ENCODE data around the gene APOD.

- TF ChIP-seq HDAC6 (IDR thresholded peaks at IDR 0.05; ENCODE audit: unreplicated experiment) (no peak), TAF1 (IDR thresholded peaks at IDR 0.05; ENCODE audit: borderline replicate concordance, low read depth, low read length) (no peak), MXI1 (IDR thresholded peaks at IDR 0.05; ENCODE audit: low read depth, low read length) (no peak), FOS (IDR thresholded peaks at IDR 0.05; ENCODE audit: borderline replicate concordance, extremely low read depth, insufficient read length) (no peak), RELA (IDR thresholded peaks at IDR 0.05; ENCODE audit: borderline replicate concordance, partially characterized antibody) (no peak), JUNB (IDR thresholded peaks at IDR 0.05) (no peak), CHD2 (IDR thresholded peaks at IDR 0.05; ENCODE audit: borderline replicate concordance, low read depth, low read length) (no peak), PKNOX1 (IDR thresholded peaks at IDR 0.05) (no peak), EGR1 (IDR thresholded peaks at IDR 0.05; ENCODE audit: borderline replicate concordance in 1 of 2, low read depth in 2 of 2, low read length in 2 of 2) (no peak), ASH2L (IDR thresholded peaks at IDR 0.05; ENCODE audit: borderline replicate concordance, low read depth) (no peak)
- TF ChIP-seq, protein P1, sequence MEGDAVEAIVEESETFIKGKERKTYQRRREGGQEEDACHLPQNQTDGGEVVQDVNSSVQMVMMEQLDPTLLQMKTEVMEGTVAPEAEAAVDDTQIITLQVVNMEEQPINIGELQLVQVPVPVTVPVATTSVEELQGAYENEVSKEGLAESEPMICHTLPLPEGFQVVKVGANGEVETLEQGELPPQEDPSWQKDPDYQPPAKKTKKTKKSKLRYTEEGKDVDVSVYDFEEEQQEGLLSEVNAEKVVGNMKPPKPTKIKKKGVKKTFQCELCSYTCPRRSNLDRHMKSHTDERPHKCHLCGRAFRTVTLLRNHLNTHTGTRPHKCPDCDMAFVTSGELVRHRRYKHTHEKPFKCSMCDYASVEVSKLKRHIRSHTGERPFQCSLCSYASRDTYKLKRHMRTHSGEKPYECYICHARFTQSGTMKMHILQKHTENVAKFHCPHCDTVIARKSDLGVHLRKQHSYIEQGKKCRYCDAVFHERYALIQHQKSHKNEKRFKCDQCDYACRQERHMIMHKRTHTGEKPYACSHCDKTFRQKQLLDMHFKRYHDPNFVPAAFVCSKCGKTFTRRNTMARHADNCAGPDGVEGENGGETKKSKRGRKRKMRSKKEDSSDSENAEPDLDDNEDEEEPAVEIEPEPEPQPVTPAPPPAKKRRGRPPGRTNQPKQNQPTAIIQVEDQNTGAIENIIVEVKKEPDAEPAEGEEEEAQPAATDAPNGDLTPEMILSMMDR (IDR thresholded peaks at IDR 0.05 in 2 of 3, conservative IDR thresholded peaks at IDR 0.05 in 1 of 3; ENCODE audit: control insufficient read depth in 2 of 3, extremely low read depth in 1 of 3, insufficient read depth in 1 of 3, low read depth in 3 of 3, low read length in 3 of 3), result no peak
These were observed 7.5 kb upstream of the APOD start for GRCh38 chr3:195591220-195591619.

Data from GM12878 (cell line).